Islet of Langerhans (tissue), 1 donor: Measurements from ENCODE around the gene PIK3IP1.
"Not testable (repeated sequence)": the region's sequence is repeated elsewhere in the genome, so short reads cannot be mapped to it uniquely, and the experiment has no call there.

Source experiments
- FAIRE-seq: peaks from one replicate; lab custom pipeline; 2011; peaks lifted over from hg19 to GRCh38; lab: Jason Lieb, UNC

PIK3IP1 gene

GRCh38 chr22:31292236-31292989 is at the start of gene PIK3IP1:
Gene PIK3IP1 (minus strand): TSS chr22:31292488. CDS start chr22:31292344, 144 bp downstream.
- peak; percentile 75 for FAIRE-seq

GRCh38 chr22:31341386-31342088 is 49.2 kb upstream of the PIK3IP1 start:
- no peak for FAIRE-seq

- no peak for FAIRE-seq
Observed at GRCh38 chr22:31340765-31341247, 48.5 kb upstream of the PIK3IP1 start.

GRCh38 chr22:31340360-31340759 is 48.1 kb upstream of the PIK3IP1 start:
- no peak for FAIRE-seq

GRCh38 chr22:31339148-31339832 is 47.0 kb upstream of the PIK3IP1 start:
- FAIRE-seq = no peak

- FAIRE-seq = no peak
Observed at GRCh38 chr22:31337178-31337577, 44.9 kb upstream of the PIK3IP1 start.

GRCh38 chr22:31334329-31334728 is 42.0 kb upstream of the PIK3IP1 start:
- no peak for FAIRE-seq

- FAIRE-seq = no peak
Observed at GRCh38 chr22:31333641-31334040, 41.4 kb upstream of the PIK3IP1 start.

- FAIRE-seq = no peak
Observed at GRCh38 chr22:31332886-31333285, 40.6 kb upstream of the PIK3IP1 start.

- no peak for FAIRE-seq
Observed at GRCh38 chr22:31332010-31332409, 39.7 kb upstream of the PIK3IP1 start.

GRCh38 chr22:31329453-31330215 is 37.3 kb upstream of the PIK3IP1 start:
- FAIRE-seq = no peak

GRCh38 chr22:31329029-31329428 is 36.7 kb upstream of the PIK3IP1 start:
- FAIRE-seq = no peak

GRCh38 chr22:31328544-31328960 is 36.3 kb upstream of the PIK3IP1 start:
- no peak for FAIRE-seq

GRCh38 chr22:31327806-31328543 is 35.7 kb upstream of the PIK3IP1 start:
- no peak for FAIRE-seq

- FAIRE-seq = no peak
Observed at GRCh38 chr22:31326877-31327276, 34.6 kb upstream of the PIK3IP1 start.

GRCh38 chr22:31323578-31324550 is 31.6 kb upstream of the PIK3IP1 start:
- no peak for FAIRE-seq

GRCh38 chr22:31321421-31321820 is 29.1 kb upstream of the PIK3IP1 start:
- no peak for FAIRE-seq

- not testable (repeated sequence) for FAIRE-seq
Observed at GRCh38 chr22:31314220-31314619, 21.9 kb upstream of the PIK3IP1 start.

GRCh38 chr22:31313366-31314147 is 21.3 kb upstream of the PIK3IP1 start:
- FAIRE-seq = no peak
